GM21825 (cell line): ENCODE data around the gene EMC1.
A peak's percentile ranks its signal among the peaks of the same experiment; 100 is the strongest.
"Not testable (repeated sequence)": the region's sequence is repeated elsewhere in the genome, so short reads cannot be mapped to it uniquely, and the experiment has no call there.

Experiments used
- ATAC-seq: cut with Tn5 transposase; IDR thresholded peaks from one replicate; pipeline ENCODE4 v1.9.1; 2021; ENCODE audit warnings: mild to moderate bottlenecking, moderate library complexity; ENCODE audit not compliant: unreplicated experiment

Gene EMC1

DNA sequence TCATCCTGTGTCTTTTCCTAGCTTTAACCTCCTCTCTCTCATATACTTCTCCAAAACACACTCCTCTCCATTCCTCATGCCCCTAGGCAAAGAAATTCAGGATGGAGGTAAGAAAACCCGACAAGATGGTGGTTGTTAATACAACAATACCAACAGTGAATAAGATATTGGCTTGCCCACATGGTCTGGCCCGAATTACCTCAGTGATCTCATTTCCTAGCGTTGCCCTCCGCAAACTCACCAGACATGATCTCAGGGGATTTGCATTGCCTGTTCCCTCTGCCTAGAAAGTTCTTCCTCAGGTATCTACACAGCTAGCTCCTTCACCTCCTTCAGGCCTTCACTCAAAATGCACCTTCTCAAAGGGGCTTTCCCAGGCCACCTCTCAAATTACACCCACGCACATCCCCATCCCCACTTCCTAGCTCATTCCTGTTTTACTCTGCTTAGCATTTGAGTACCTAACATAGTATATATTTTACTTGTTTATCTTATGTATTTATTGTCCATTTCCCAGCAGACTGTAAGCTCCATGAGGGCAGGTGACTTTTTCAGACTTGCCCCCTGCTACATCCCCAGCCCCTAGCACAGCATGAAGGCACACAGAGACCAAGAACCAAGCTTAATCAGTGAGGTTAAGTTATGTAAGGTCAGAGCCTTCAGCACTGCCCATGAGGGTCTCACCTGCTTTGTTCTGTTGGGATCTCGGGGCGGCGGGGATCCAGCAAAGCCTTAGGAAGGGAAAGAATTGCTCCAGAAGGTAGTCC, 31.1 kb downstream of the EMC1 start:
- ATAC-seq = no peak

DNA sequence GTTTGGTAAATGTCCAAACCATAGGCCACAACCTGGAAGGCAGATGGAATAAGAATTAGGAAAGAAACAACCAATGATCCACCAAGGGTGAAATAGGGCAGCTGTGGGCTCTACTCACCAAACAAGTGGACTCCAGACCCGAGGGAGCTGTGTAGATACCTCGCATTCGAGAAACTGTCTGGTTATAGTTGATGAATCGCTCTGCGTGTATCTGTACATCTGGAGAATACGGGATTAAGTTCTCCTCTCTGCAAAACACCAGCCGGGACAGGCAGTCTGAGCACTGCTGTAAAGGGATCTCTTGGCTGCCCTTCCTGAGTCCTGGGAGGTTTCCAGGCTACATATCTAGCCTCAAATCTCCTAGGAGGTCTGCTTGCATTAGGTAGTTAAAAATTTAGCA, 31.9 kb downstream of the EMC1 start:
- ATAC-seq = no peak

DNA sequence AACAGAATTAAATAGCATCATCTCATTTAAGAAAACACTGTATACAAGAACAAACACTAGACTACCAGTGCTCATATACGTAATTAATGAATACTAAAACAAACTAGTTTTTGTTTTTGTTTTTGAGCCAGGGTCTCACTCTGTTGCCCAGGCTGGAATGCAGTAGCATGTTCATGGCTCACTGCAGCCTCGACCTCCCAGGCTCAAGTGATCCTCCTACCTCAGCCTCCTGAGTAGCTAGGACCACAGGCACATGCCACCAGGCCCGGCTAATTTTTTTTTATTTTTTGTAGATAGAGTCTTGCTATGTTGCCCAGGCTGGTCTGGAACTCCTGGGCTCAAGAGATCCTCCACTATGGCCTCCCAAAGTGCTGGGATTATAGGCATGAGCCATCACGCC, 34.7 kb downstream of the EMC1 start:
- ATAC-seq = not testable (repeated sequence)

DNA sequence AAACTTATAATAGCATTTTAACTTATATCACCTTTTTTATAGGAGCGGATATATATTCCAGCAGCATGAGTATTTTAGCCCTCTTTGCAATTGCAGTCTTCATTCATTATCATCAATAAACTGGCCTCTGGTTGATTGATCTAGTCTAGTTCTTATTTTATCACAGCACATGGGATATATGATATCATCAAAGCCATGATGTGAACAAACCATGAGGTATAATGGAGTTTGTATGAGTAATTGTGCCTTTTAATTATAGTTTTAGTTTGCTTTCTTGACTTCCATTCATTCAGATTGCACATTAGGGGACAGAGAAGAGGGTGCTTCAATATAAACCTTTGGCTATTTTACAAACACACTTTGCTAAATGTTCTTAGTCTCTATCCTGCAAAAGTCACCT, 37.7 kb downstream of the EMC1 start:
- ATAC-seq = no peak

DNA sequence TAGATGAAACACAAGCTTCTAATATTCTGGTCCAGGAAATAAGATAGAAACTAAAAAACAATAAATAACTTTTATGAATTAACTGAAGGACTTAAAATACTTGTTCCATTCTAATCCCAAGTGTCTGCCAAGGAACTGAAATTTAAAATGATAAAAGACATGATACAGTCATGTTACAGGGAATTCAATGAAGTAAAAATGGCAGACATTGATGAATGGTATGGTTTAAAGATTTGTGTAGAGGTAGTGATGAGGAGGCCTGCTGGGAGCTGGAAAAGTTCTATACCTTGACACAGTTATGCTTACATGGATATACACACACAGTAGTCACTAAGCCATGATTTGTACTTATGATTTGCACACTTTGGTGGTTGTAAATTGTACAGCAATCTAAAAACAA, 39.2 kb downstream of the EMC1 start:
- ATAC-seq = no peak

DNA sequence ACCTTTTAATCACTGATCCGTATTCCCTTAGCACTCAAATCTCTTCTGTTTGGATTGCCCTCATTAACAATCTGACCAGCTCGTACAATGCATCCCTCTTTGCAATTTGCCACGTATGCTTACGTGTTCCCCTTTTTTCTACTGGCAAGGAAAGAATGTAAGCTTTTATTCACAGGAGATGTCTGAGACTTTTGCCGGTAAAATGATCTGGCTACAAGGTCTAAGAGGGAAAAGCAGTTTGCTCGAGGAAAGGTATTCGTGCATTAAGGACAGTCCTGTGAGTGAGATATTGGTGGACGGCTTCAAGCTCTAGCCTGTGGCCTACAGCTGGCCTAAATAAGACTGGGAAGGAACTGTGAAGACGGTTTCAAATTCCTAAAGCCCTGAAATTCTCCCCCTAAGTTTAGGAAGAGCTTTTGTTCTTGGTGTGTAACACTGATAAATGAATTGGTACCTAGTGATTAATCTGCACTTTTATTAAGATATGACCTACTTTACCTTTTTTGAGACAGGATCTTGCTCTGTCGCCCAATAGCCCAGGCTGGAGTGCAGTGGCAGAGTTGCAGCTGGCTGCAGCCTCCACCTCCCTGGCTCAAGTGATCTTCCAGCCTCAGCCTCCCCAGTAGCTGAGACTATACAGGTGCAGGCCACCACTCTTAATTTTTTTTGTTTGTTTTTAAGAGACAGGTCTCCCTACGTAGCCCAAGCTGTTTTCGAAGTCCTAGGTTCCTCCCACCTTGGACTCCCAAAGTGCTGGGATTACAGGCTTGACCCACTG, 40.4 kb downstream of the EMC1 start:
- ATAC-seq = no peak

DNA sequence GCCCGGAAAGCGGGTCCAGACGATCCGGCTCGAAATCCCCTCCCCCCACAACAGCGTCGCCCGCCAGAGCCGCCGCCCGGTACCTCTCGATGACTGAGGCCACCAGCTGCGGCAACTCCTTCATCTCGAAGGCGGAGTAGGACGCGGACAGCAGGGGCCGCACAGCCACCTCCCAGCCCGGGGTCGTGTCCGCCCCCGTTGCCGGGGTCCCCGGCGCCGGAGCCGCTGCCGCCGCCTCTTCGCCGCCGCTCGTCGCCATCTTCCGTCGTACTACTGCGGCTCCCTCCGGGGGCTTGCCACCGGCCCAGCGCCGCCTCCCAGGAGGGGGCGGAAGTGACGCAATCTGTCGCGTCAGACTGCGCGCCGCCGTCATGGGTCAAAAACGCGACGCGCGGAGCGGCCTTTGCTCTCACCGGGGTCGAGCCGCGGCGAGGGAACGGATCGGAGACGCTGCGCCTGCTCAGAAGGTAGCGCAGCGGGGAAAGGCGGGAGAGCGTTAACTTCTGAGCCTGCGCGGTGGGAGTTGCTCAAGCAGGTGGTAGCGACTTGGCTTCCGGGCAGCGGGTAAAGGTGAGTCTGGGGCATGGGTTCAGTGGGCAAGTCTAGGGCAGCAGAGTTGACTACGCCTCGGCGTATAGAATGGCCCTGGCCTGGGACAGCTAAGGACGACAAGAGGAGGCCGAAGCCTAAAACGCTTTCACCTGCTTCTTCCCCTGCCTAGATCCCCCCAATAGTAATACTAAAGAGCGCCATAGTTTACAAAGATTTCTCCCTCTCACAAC, 41.1 kb downstream of the EMC1 start, which contains the start of gene UBR4:
Gene UBR4 (minus strand): TSS at position 277 of the 782 bp plus-strand sequence. CDS start 18 bp downstream, at position 259.
- ATAC-seq = peak; percentile 76

DNA sequence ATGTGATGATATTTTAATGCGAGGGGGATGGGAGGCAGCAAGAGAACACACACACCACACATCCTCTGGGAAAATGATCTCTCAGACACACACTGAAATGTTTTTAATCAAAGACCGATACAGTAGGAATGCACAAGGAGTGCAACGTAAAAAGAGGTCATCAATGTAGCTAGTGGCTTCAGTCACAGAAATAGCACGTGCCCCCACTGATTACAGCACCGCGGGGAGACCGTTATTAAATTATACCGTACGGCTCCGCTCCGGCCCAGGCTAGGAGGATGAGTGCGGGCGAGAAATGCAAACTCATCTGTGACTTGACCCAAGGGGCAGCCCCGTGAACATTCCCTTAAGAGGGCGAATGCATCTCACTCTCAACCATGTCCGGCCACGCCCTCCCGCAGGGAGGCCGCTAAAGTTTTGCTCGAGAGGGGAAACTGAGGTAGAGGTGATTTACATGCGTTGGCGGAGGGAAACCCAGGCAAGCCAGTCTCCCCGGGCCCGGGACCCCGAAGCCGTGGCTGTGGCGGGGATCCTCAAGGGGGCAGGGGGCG, 41.8 kb downstream of the EMC1 start:
- peak; percentile 41 for ATAC-seq

DNA sequence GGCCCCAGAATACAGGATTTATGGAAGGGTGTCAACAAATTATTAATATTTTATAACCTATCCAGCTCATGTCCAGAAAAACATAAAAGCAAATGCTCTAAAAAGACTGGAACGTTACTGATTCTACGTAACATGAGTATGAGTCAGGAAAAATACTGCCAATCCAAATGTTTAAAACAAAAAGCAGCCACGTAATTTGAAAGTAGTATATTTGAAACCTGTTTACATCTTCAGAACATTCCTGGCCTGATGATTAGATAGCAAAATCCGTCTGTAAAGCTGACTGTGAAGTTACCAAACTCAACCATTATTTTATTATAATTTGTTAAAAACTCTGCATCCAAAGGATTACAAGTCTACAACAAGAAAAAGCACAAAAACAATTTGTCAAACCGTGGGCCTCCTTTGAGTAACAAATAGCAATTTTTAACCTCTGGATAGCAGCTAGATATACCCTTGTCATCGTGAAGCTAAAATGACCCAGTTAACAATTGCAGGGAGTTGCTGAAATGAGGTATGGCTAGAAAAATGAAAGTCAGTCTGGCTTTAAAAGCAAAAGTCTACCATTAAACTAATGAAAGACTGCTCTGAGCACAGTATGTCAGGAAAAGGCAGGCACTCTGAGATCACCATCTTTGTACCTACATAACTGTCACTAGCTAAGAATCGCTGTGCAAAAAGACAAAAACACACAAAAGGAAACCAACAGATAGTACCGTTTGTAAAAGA, 42.5 kb downstream of the EMC1 start:
- no peak for ATAC-seq

DNA sequence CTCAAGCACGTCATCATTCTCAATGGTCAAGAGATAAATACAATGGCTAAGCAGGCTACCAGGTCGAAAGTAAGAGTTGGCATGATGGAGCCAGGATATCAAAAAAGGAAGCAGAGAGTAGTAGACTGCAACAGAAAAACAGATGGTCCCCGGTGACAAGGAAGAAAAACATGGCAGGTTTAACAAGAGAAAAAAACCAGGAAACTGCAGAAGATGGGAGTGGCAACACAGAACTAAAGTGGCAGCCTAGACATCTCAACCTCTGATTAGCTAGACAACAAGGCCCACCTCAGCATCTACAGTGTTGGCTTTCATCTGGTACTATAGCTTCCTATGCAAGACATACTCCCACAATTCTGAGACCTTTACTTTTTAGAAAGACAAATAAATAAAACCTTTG, 44.4 kb downstream of the EMC1 start:
- no peak for ATAC-seq

DNA sequence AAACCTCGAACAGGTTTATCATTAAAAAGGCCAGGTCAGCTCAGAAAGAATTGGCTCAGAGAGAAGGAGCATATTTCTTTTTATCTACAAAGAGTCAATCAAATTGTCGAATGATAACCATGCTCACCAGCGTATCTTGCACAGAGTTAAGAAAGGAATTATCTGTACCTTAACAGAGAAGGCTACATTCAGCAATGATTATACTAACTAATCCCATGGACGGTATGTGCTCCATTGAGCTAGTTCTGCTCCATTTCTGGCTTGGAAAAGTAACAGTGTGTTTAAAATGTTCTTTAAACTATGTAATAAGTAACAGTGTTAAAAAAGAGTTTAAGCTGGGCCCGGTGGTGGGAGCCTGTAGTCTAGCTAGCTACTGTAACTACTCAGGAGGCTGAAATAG, 45.5 kb downstream of the EMC1 start:
- no peak for ATAC-seq

DNA sequence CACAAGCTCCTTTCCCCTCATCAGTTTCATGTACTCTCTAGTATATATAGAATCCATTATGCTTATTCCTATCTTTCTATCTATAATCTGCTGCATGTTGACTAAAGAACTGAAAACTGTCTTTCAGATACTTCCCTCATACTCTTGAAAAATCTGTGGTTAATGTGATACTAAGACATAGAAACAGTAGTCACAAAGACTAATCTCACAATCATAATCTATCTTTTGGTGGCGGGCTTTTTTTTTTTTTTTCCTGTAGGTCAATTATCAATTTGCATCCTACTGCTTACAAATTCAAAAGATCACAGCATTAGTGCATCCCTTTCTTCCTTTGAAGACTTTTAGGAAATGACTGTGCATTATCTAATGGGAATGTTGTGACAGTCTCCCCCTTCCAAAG, 45.9 kb downstream of the EMC1 start:
- ATAC-seq = no peak

DNA sequence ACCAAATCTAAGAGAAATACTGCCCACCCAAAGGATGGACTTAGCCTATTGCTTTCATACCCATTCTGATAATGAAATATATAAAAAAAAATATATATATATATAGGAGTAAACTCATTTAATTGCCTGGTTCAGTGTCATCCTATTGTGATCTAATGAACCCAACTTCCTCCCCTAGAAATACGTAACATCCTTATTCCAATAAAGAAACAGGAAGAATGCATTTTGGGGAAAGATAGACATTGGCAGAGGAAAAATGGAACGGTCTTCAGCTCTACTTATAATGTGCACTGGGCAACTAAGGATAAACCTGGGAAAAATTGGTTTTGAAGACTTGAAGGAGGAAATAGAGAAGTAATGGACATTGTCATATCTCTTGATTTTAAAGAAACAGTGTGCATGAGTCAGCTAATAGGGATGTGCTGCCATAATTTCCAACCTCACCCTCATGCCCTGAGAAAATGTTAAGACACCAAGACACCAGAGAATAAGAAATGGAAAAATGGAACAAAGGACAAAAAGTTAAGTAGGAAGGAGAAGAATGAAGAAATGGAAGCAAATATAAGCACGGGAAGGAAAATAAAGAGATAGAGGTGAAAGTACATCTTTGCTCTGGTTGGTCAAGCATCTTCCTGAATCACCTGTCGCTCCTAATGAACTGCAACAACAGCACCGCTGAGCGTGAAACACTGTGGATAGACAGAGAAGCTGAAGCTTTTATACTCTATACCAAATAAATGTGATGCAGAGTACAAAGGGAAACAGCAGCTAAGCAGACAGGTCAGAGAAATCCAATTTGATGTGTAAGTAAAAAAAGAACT, 46.7 kb downstream of the EMC1 start:
- no peak for ATAC-seq

DNA sequence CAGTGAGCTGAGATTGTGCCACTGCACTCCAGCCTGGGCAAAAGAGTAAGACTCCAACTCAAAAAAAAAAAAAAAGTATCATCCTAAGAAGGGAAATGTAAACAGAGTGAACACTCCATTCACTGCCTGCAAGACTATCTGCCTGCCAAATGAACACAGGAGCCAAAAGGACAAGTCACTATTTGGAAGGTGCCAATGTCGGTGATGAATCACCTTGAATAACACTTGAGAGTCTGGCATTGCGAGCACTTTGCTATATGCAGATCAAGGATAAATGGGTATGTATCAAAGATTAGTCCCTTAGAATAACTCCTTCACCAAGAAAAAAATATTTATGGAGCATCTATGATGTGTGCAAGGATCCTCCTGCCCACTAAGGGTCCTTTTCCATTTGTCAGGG, 47.9 kb downstream of the EMC1 start:
- ATAC-seq = no peak

DNA sequence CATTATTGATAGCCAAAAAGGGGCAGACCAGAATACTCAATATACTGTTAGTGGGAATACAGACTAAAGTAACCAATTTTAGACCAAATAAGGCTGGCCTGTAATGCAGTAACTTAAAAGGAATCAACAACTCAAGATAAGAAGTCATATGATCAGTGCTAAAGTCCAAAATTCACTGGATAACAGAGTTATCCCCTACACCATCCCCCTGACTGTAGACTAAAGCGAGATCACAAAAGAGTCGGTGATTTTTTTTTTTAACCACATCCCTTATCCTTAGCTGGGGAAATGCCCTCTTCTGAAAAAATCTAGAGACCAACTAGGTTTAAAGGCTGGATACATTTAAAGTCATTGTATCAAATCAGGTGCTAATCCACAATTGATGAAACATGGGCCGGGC, 48.9 kb downstream of the EMC1 start:
- no peak for ATAC-seq

DNA sequence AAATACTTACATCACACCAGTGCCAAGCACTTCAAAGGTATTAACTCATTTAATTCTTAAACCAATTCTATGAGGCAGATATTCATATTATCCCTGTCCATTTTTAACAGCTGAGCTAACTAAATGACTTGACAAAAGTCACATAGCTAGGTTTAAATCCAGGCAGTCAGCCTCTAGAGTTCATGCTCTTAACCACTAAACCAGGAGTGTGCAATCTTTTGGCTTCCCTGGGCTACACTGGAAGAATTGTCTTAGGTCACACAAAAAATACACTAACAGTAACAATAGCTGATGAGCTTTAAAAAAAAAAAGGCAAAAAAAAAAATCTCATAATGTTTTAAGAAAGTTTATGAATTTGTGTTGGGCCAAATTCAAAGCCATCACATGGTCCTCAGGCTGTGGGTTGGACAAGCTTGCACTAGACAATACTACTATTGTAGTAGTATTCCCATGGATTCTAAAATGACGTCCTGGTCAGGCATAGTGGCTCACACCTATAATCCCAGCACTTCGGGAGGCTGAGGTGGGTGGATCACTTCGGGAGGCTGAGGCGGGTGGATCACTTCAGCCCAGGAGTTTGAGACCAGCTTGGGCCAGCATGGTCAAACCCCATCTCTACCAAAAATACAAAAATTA, 51.2 kb downstream of the EMC1 start:
- ATAC-seq = no peak

DNA sequence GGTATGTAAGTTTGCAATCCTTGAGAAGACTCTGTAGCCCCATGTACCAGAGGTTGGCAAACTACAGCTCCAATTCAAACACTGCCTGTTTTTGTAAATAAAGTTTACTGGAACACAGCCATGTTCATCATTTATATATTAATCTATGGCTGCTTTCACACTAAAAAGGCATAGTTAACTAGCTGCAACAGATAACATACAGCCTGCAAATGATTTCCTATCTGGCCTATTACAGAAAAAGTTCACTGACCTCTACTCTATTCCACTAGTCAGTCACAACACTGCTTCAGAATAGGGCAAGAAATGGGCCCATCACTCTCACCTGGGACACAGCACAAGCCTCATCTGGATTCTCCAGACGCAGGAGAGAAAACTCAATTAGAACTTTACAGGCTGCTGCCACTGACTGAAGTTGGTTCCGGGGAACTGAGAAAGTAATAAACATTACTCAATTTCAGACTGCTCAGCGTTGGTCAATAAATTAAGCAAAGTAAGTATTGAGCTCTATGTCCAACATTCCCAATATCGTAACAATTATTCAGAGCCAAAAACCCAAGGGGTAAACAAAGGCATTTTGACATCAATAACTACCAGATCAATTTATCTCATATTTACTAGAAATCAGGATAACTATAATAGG, 51.9 kb downstream of the EMC1 start:
- no peak for ATAC-seq

DNA sequence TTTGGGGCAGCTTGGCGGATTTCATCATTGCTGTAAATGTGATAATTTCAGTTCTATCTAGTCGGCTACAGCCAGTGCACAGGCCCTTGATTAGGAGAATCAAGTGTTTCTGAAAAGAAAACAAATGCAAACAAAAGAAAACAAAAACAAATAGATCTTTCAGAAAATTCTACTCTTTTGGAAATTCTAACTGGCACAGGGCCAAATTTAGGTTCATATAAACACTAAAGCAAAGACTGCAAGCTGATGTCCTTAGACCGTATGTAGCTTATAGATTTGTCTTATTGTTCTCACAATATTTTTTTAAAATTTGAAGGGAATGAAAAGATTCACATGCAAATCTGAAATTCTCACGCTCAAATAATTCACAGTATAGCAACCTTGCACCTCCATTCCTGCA, 52.5 kb downstream of the EMC1 start:
- ATAC-seq = no peak

DNA sequence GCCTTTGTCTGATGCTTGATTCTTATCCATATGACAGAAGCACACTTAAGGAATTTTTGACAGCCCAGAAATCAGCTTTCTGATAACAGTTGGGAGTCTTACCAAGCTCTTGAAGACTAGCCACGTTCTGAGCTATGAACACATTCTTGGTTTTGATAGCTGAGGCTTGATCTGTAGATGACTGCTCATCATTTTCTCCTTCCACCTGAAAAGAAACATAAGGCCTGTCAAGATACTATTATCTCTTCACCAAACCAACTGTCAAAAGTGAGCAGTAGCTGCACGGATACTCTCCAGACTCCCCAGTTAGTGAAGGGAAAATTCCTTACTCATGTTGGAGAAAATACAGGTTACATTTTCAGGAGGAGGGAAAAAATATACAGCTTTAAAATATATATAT, 53.5 kb downstream of the EMC1 start:
- ATAC-seq = no peak
